ENCODE measurements around the gene IL3. TPM values are rescaled to one million over a fixed set of nuclear protein-coding genes. Genes with fewer than 3 reads are reported as not detected.

The IL3 gene
- total and polyA plus RNA-seq, 2 experiments from 2014 or later, result not detected

- H3K4me1 Mint-ChIP-seq, result peaks cover 15% of the 10 kb centered on the region
Observed at GRCh38 chr5:132049559-132049958, 10.9 kb upstream of the IL3 start.

More at GRCh38 chr5:132049559-132049958, 10.9 kb upstream of the IL3 start:
- no peaks in the 10 kb centered on the region for H3K27me3 ChIP-seq (ENCODE audit: insufficient read depth)
- no peaks in the 10 kb centered on the region for H3K79me2 ChIP-seq (replicated peaks; ENCODE audit: insufficient read depth)
- H3K36me3 ChIP-seq (ENCODE audit: insufficient read depth), result no peaks in the 10 kb centered on the region; the same call in 1 of the 2 replicates
- H3K27ac ChIP-seq (ENCODE audit: low read depth), result no peak overlapping the region
- H2AFZ ChIP-seq, result no peak overlapping the region
- DNase-seq (ENCODE audit: low spot score), result no peak
- no peak for ATAC-seq
- no peak for TF ChIP-seq NANOG (IDR thresholded peaks at IDR 0.05; ENCODE audit: borderline replicate concordance)
- no peak for TF ChIP-seq POLR2AphosphoS5 (IDR thresholded peaks at IDR 0.05; ENCODE audit: low read depth)
- TF ChIP-seq JUNB (IDR thresholded peaks at IDR 0.05; ENCODE audit: unreplicated experiment), result no peak
- no peak for TF ChIP-seq CREB1 (CRISPR knock-in tag; IDR thresholded peaks at IDR 0.05; ENCODE audit: low read depth)
- no peak for TF ChIP-seq ETS1 (IDR thresholded peaks at IDR 0.05)
- TF ChIP-seq ZNF462 (CRISPR knock-in tag; IDR thresholded peaks at IDR 0.05), result no peak
- TF ChIP-seq ZNF114 (CRISPR knock-in tag; IDR thresholded peaks at IDR 0.05), result no peak
- TF ChIP-seq ZNF331 (CRISPR knock-in tag; IDR thresholded peaks at IDR 0.05; ENCODE audit: low read depth), result no peak
- no peak for TF ChIP-seq EZH2 (IDR thresholded peaks at IDR 0.05; ENCODE audit: low read depth, unreplicated experiment)
- no peak for TF ChIP-seq STAT1 (IDR thresholded peaks at IDR 0.05; ENCODE audit: unreplicated experiment)
- no peak for TF ChIP-seq CTCF (conservative IDR thresholded peaks at IDR 0.05; ENCODE audit: low read depth in 2 of 2)
- no peak for TF ChIP-seq EZH2phosphoT487 (IDR thresholded peaks at IDR 0.05; ENCODE audit: unreplicated experiment)
- TF ChIP-seq REST (IDR thresholded peaks at IDR 0.05; ENCODE audit: unreplicated experiment), result no peak
- H3K36me3 Mint-ChIP-seq (ENCODE audit: low read depth), result no peaks in the 10 kb centered on the region
- H3K4me1 ChIP-seq (ENCODE audit: insufficient read depth), result 0 out of 2 replicates have a peak, but pooled peaks cover 14% of the 10 kb centered on the region
- H3K27me3 Mint-ChIP-seq (ENCODE audit: insufficient read depth, low read depth, poor library complexity), result no peaks in the 10 kb centered on the region
- no peaks in the 10 kb centered on the region for H3K9me2 ChIP-seq (ENCODE audit: insufficient read depth)
- H3K27ac Mint-ChIP-seq, result no peak overlapping the region
- no peaks in the 10 kb centered on the region for H3F3A ChIP-seq (replicated peaks; ENCODE audit: low read depth)
- H3K9me3 Mint-ChIP-seq, result no peaks in the 10 kb centered on the region
- no peak overlapping the region for H3K4me3 Mint-ChIP-seq
- H3K4me2 ChIP-seq, result no peak overlapping the region
- H3K4me3 ChIP-seq, result no peak overlapping the region
- H4K20me1 ChIP-seq (replicated peaks; ENCODE audit: insufficient read depth), result no peaks in the 10 kb centered on the region

All from GM23338 (cell line).